ENCODE results near the gene CPPED1. TPM values are rescaled to one million over a fixed set of nuclear protein-coding genes. Genes with fewer than 3 reads are reported as not detected.

The CPPED1 gene
- total and polyA plus RNA-seq, 2 donors from 2014 or later, result 29.7 to 41.1 TPM

- H3K27me3 ChIP-seq (ENCODE audit: control insufficient read depth, insufficient read depth, low read length), result no peaks in the 10 kb centered on the region
- DNase-seq (peak in 2 of 5 donors; percentile 7 to 29), FAIRE-seq (no peak)
- H3K36me3 ChIP-seq (ENCODE audit: control insufficient read depth in 2 of 3, insufficient read depth in 3 of 3, low read length in 3 of 3), result no peaks in the 10 kb centered on the region
- TF ChIP-seq CTCF (IDR thresholded peaks at IDR 0.05; ENCODE audit: borderline replicate concordance, extremely low read depth, insufficient read depth), result no peak
- peaks cover 0 to 5% (median under 1%) of the 10 kb centered on the region in 3 donors for H3K4me1 ChIP-seq (ENCODE audit: control insufficient read depth in 2 of 3, insufficient read depth in 2 of 3, low read depth in 1 of 3, low read length in 3 of 3)
- intact Hi-C loops (cut with DNase I), result no loop called here
- no peak overlapping the region for H3K27ac ChIP-seq (ENCODE audit: low read depth in 2 of 2, low read length in 2 of 2)
- no peaks in the 10 kb centered on the region for H3K9me3 ChIP-seq (ENCODE audit: control insufficient read depth in 2 of 3, insufficient read depth in 1 of 3, low read length in 3 of 3)
- H3K9ac ChIP-seq (ENCODE audit: low read length in 3 of 3), result no peak overlapping the region
- H3K4me3 ChIP-seq (ENCODE audit: low read length in 3 of 3), result no peak overlapping the region
These were observed 151.7 kb downstream of the CPPED1 start for GRCh38 chr16:12651765-12652512.

- TF ChIP-seq CTCF (IDR thresholded peaks at IDR 0.05; ENCODE audit: borderline replicate concordance, extremely low read depth, insufficient read depth), result no peak
- Histone ChIP-seq H3K36me3 (ENCODE audit: control insufficient read depth in 2 of 3, insufficient read depth in 3 of 3, low read length in 3 of 3) (no peaks in the 10 kb centered on the region), H3K4me3 (ENCODE audit: low read length in 3 of 3) (no peak overlapping the region), H3K9ac (ENCODE audit: low read length in 3 of 3) (no peak overlapping the region), H3K27me3 (ENCODE audit: control insufficient read depth, insufficient read depth, low read length) (no peaks in the 10 kb centered on the region), H3K4me1 (ENCODE audit: control insufficient read depth in 2 of 3, insufficient read depth in 2 of 3, low read depth in 1 of 3, low read length in 3 of 3) (peaks cover 0 to 12% (median 3%) of the 10 kb centered on the region in 3 donors), H3K27ac (ENCODE audit: low read depth in 2 of 2, low read length in 2 of 2) (no peak overlapping the region), H3K9me3 (ENCODE audit: control insufficient read depth in 2 of 3, insufficient read depth in 1 of 3, low read length in 3 of 3) (no peaks in the 10 kb centered on the region)
- no peak for DNase-seq
- intact Hi-C loops (cut with DNase I), result no loop called here
- FAIRE-seq, result no peak
These were observed 154.3 kb downstream of the CPPED1 start for GRCh38 chr16:12649356-12649755.

- no peak for FAIRE-seq
- H3K27me3 ChIP-seq (ENCODE audit: control insufficient read depth, insufficient read depth, low read length), result no peaks in the 10 kb centered on the region
- DNase-seq, result peak in 1 of 5 donors; percentile 15
- intact Hi-C loops (cut with DNase I), result no loop called here
- peaks cover 0 to 8% (median 3%) of the 10 kb centered on the region in 3 donors for H3K4me1 ChIP-seq (ENCODE audit: control insufficient read depth in 2 of 3, insufficient read depth in 2 of 3, low read depth in 1 of 3, low read length in 3 of 3)
- H3K27ac ChIP-seq (ENCODE audit: low read depth in 2 of 2, low read length in 2 of 2), result no peak overlapping the region
- no peak overlapping the region for H3K9ac ChIP-seq (ENCODE audit: low read length in 3 of 3)
- no peaks in the 10 kb centered on the region for H3K36me3 ChIP-seq (ENCODE audit: control insufficient read depth in 2 of 3, insufficient read depth in 3 of 3, low read length in 3 of 3)
- H3K4me3 ChIP-seq (ENCODE audit: low read length in 3 of 3), result no peak overlapping the region
- H3K9me3 ChIP-seq (ENCODE audit: control insufficient read depth in 2 of 3, insufficient read depth in 1 of 3, low read length in 3 of 3), result no peaks in the 10 kb centered on the region
- TF ChIP-seq CTCF (IDR thresholded peaks at IDR 0.05; ENCODE audit: borderline replicate concordance, extremely low read depth, insufficient read depth), result no peak
These were observed 157.0 kb downstream of the CPPED1 start for GRCh38 chr16:12646490-12647274.

Data from kidney (tissue), 14 donors.